AG04449 (cell line): ENCODE data around the gene ARMCX5.

Experiments
- CTCF ChIA-PET: fragments of 350-600 bp; formaldehyde crosslinking; extraction: SDS; loops from one replicate; lab custom pipeline; 2021; ENCODE audit warnings: antibody characterized with exemption; lab: Yijun Ruan, JAX
- POLR2A ChIA-PET: fragments of 400-600, 350-600 bp; formaldehyde crosslinking; extraction: SDS; loops from one replicate; lab custom pipeline; 2020; ENCODE audit warnings: antibody characterized with exemption, inconsistent platforms; lab: Yijun Ruan, JAX
- DNase-seq: peaks from one replicate; pipeline ENCODE4 v3.0.0-alpha.2; 2010; ENCODE audit warnings: low read depth, low spot score
- H3K4me3 ChIP-seq: 2 replicates; pipeline ENCODE4 v1.5.1; 2011; ENCODE audit warnings: low read depth, mild to moderate bottlenecking, control low read depth, low read length
- TF ChIP-seq, protein P1 (sequence below): IDR thresholded peaks from one replicate; pipeline ENCODE4 v1.5.1; 2011; ENCODE audit warnings: mild to moderate bottlenecking, moderate library complexity, low read length, control low read depth, inconsistent platforms; ENCODE audit not compliant: insufficient read depth; ENCODE audit errors: missing control alignments

Gene ARMCX5

DNA sequence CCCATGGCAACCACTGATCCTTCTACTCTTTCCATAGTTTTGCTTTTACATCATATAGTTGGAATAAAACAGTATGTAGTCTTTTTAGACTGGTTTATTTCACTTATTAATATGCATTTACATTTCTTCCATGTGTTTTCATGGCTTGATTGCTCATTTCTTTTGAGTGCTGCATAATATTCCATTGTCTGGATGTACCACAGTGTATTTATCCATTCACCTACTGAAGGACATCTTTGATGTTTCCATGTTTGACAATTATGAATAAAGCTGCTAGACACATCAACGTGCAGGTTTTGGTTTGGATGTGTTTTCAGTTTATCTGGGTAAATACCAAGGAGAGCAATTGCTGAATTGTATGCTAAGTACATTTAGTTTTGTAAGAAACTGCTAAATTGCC, 38.2 kb downstream of the ARMCX5 start:
- POLR2A ChIA-PET: no interaction called here
- DNase-seq: no peak
- H3K4me3 ChIP-seq: no peak overlapping the region
- TF ChIP-seq, protein P1, sequence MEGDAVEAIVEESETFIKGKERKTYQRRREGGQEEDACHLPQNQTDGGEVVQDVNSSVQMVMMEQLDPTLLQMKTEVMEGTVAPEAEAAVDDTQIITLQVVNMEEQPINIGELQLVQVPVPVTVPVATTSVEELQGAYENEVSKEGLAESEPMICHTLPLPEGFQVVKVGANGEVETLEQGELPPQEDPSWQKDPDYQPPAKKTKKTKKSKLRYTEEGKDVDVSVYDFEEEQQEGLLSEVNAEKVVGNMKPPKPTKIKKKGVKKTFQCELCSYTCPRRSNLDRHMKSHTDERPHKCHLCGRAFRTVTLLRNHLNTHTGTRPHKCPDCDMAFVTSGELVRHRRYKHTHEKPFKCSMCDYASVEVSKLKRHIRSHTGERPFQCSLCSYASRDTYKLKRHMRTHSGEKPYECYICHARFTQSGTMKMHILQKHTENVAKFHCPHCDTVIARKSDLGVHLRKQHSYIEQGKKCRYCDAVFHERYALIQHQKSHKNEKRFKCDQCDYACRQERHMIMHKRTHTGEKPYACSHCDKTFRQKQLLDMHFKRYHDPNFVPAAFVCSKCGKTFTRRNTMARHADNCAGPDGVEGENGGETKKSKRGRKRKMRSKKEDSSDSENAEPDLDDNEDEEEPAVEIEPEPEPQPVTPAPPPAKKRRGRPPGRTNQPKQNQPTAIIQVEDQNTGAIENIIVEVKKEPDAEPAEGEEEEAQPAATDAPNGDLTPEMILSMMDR: no peak
- CTCF ChIA-PET: no interaction called here

DNA sequence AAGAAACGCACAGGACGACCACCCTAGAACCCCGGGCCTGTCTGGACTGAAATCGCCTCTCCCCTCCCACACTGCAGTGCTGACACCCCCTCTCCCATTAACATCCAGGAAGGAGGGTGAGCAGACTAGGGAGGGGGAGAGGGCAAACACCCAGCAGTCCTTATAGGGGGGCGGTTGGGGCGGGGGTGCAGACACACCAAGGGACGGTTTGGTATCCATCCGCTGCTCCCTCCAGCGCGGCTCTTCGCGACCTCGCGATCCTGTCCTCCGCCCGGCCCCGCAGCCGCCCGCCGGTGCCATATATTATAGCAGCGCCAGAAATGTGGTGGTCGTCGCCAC, 51.6 kb downstream of the ARMCX5 start:
- no peak for DNase-seq
- ChIA-PET POLR2A (no interaction called here), CTCF (no interaction called here)
- peak overlapping the region; percentile 64 for H3K4me3 ChIP-seq
- TF ChIP-seq, protein P1: no peak

DNA sequence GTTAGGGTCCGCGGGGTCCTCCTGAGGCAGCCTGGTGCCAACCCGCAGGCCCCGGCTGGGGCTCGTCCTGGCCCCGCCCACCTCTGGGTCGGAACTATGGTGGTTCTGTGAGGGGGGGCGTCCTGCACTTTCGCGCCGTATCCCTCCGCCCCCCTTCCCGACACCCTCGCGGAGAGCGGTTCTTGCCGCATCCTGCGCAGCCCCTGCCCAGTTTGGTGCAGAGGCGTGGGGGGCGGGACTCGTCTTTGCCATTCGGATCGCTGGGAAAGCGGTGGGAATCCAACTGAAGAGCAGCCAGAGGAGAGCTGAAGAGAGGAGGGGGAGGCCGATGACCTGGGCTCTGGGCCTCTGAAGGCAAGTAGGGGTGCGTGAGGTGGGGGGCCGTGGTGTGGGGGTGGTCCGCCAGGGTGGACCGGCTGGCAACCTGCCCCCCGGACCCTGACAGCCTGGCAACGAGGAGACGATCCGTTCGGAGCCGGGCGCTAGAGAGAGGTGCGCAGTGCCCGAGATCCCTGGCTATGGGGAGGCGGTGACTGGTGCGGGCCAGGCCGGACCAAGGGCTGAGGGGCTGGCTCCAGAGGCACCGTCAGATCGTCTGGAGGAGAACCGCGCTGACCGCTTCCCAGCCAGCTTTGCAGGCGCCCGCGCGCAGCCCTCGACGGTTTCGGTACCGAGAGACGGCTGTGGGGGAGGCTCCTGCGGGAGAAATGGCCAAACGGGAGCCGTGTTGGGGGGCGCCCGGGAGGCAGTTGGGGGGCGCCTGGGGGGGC, 52.1 kb downstream of the ARMCX5 start, which contains the start of gene GPRASP1:
TSS of gene GPRASP1 (plus strand) at position 242 of the 770 bp plus-strand sequence. CDS start 2,431 bp downstream, outside the sequence.
- POLR2A ChIA-PET: no interaction called here
- TF ChIP-seq, protein P1: no peak
- no peak for DNase-seq
- CTCF ChIA-PET: interaction anchor here (1.0 to 1.2 kb wide), 2 partner anchors 8 to 11 kb away, joined by 4 read pairs; no protein-coding TSS in a partner anchor
- peak within 1 kb of the TSS; percentile 64 for H3K4me3 ChIP-seq

DNA sequence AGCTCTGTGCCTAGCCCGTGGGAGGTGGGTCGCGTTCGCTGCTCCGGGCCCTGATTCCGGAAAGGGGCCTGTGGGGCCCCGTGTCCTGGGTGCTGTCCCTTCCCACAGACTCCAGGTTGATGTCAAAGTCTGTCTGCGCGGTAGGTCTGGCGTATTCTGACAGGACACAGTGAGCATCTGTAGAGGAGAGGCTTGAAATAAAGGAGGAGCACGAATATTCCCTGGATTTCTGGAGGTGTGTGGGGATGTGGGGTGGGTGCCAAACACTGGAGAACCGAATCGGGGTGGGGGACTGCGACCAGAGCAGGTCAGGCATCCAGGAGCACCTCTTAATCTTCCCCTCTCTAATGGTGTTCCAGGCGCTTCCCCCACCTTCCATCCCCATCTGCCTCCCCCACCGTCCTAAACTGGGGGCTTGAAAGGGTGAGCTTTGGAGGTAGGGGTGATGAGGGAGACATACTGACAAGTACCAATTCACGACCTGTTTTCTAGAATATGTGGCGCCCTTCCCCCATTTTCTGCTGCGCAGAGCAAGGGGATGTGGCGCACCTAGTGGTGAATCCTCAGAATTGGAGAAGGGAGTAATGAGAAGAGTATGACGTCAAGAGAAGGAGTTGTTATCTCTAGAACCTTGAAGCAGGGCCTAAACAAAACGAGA, 52.8 kb downstream of the ARMCX5 start:
- H3K4me3 ChIP-seq: peak overlapping the region; percentile 64
- ChIA-PET CTCF (interaction anchor here (1.0 to 1.2 kb wide), 2 partner anchors 9 to 10 kb away, joined by 4 read pairs; no protein-coding TSS in a partner anchor), POLR2A (no interaction called here)
- TF ChIP-seq, protein P1: peak; percentile 49
- DNase-seq: no peak
